Measurements from ENCODE around the gene OCSTAMP. TPM values are rescaled to one million over a fixed set of nuclear protein-coding genes. Genes with fewer than 3 reads are reported as not detected.

The OCSTAMP gene
- polyA plus RNA-seq, 1 donor, result not detected

DNA sequence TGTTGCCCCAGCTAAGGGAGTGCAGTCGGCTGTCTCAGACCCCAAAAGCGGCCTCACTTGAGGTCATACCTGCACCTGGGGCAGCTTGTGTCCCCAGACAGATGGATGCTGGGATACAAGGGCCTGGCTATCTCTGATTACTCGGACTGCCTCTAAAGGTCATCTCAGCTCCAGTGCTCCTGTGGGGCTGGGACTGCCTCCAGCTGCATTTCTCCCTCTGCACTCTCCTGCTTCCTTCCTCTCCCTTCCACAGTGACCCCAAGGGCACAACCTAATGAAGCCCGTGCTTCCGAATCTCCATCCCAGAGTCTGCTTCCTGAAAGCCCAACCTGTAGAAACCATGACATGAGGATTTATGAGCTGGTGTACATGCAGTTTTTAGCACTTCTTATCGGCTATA, 22.8 kb upstream of the OCSTAMP start:
- Histone ChIP-seq H3K4me1 (ENCODE audit: control insufficient read depth, insufficient read depth, low read length) (no peaks in the 10 kb centered on the region), H3K27me3 (ENCODE audit: control insufficient read depth, insufficient read depth, low read length) (no peaks in the 10 kb centered on the region), H3K36me3 (ENCODE audit: control insufficient read depth, insufficient read depth, low read length) (no peaks in the 10 kb centered on the region), H3K9me3 (ENCODE audit: control insufficient read depth, low read depth, low read length) (no peaks in the 10 kb centered on the region), H3K27ac (ENCODE audit: low read length) (no peak overlapping the region), H3K4me3 (ENCODE audit: low read length) (no peak overlapping the region)
- 60% methylated on average over 2 of the region's 6 CpGs for WGBS (ENCODE audit: insufficient coverage, low lambda C conversion rate)
- no peak for DNase-seq

- H3K27ac ChIP-seq (ENCODE audit: low read length), result no peak overlapping the region
- H3K9me3 ChIP-seq (ENCODE audit: control insufficient read depth, low read depth, low read length), result no peaks in the 10 kb centered on the region
- 100% methylated on average over 1 of the region's 3 CpGs for WGBS (ENCODE audit: insufficient coverage, low lambda C conversion rate)
- no peak overlapping the region for H3K4me3 ChIP-seq (ENCODE audit: low read length)
- H3K27me3 ChIP-seq (ENCODE audit: control insufficient read depth, insufficient read depth, low read length), result no peaks in the 10 kb centered on the region
- no peaks in the 10 kb centered on the region for H3K4me1 ChIP-seq (ENCODE audit: control insufficient read depth, insufficient read depth, low read length)
- H3K36me3 ChIP-seq (ENCODE audit: control insufficient read depth, insufficient read depth, low read length), result no peaks in the 10 kb centered on the region
- no peak for DNase-seq
Observed at GRCh38 chr20:46572790-46573189, 22.3 kb upstream of the OCSTAMP start.

DNA sequence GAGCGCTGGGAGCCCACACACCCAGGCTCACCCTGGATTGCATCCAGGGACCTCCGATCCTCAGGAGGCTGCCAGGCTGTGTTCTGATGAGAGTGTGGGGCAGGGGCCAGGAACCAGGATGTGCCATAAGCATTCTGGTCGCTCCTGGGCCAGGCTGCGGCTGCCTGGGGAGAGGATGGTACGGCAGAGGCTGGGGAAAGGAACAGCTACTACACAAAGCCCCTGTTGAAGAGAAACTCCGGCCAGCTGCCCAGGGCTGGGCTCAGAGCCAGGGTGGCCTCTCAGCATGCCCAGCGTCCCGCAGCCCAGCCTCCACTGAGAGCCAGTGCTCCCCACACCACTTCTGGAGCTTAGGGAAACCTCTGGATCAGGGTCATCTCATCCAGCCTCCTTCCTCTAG, 21.7 kb upstream of the OCSTAMP start:
- no peak for DNase-seq
- H3K4me1 ChIP-seq (ENCODE audit: control insufficient read depth, insufficient read depth, low read length), result no peaks in the 10 kb centered on the region
- H3K9me3 ChIP-seq (ENCODE audit: control insufficient read depth, low read depth, low read length), result no peaks in the 10 kb centered on the region
- no peak overlapping the region for H3K4me3 ChIP-seq (ENCODE audit: low read length)
- WGBS (ENCODE audit: insufficient coverage, low lambda C conversion rate), result no CpG with 5 or more reads among the region's 8 CpGs
- no peaks in the 10 kb centered on the region for H3K27me3 ChIP-seq (ENCODE audit: control insufficient read depth, insufficient read depth, low read length)
- H3K27ac ChIP-seq (ENCODE audit: low read length), result no peak overlapping the region
- H3K36me3 ChIP-seq (ENCODE audit: control insufficient read depth, insufficient read depth, low read length), result no peaks in the 10 kb centered on the region

DNA sequence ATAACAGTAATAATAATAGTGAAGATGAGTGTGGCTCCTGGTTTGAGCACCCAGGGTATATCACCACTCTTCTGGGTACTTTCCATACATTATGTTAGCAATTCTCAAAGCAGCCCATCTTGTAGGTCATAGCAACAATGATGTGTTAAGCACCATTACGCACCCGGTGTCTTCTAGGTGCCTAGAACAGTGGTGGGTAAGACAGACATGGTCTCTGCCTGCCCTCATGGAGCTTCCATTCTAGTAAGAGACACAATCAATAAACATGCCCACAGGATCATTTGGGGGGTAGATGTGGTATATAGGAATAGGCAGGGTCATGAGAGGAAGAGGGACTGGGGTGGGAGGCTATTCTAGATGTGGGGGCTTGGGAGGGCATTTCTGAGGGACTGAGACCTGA, 21.0 kb upstream of the OCSTAMP start:
- no peak overlapping the region for H3K4me3 ChIP-seq (ENCODE audit: low read length)
- WGBS (ENCODE audit: insufficient coverage, low lambda C conversion rate), result no CpG with 5 or more reads among the region's 2 CpGs
- H3K36me3 ChIP-seq (ENCODE audit: control insufficient read depth, insufficient read depth, low read length), result no peaks in the 10 kb centered on the region
- no peak overlapping the region for H3K27ac ChIP-seq (ENCODE audit: low read length)
- H3K9me3 ChIP-seq (ENCODE audit: control insufficient read depth, low read depth, low read length), result no peaks in the 10 kb centered on the region
- no peak for DNase-seq
- H3K4me1 ChIP-seq (ENCODE audit: control insufficient read depth, insufficient read depth, low read length), result no peaks in the 10 kb centered on the region
- no peaks in the 10 kb centered on the region for H3K27me3 ChIP-seq (ENCODE audit: control insufficient read depth, insufficient read depth, low read length)

- no CpG with 5 or more reads among the region's 5 CpGs for WGBS (ENCODE audit: insufficient coverage, low lambda C conversion rate)
- H3K4me3 ChIP-seq (ENCODE audit: low read length), result no peak overlapping the region
- no peaks in the 10 kb centered on the region for H3K27me3 ChIP-seq (ENCODE audit: control insufficient read depth, insufficient read depth, low read length)
- no peaks in the 10 kb centered on the region for H3K9me3 ChIP-seq (ENCODE audit: control insufficient read depth, low read depth, low read length)
- no peaks in the 10 kb centered on the region for H3K4me1 ChIP-seq (ENCODE audit: control insufficient read depth, insufficient read depth, low read length)
- no peak overlapping the region for H3K27ac ChIP-seq (ENCODE audit: low read length)
- no peak for DNase-seq
- H3K36me3 ChIP-seq (ENCODE audit: control insufficient read depth, insufficient read depth, low read length), result no peaks in the 10 kb centered on the region
Observed at GRCh38 chr20:46570956-46571355, 20.5 kb upstream of the OCSTAMP start.

DNA sequence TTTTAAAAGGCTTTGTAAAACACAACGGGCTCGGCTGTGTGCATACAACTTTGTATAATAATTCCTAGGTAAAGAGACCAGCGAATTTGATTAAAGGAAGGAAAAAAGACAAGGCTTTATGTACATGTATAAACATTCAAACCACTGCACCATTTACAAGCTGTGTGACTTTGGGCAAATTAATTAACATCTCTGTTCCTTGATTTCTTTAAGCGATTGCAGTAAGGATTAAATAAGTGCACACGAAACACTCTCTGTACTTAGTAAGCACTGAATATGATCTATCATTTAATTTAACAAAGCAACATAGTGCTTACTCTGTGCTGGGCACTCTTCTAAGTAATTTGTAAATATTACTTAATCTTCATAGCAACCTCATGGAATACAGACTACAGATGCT, 19.5 kb upstream of the OCSTAMP start:
- Histone ChIP-seq H3K9me3 (ENCODE audit: control insufficient read depth, low read depth, low read length) (no peaks in the 10 kb centered on the region), H3K27me3 (ENCODE audit: control insufficient read depth, insufficient read depth, low read length) (no peaks in the 10 kb centered on the region), H3K4me3 (ENCODE audit: low read length) (no peak overlapping the region), H3K36me3 (ENCODE audit: control insufficient read depth, insufficient read depth, low read length) (no peaks in the 10 kb centered on the region), H3K4me1 (ENCODE audit: control insufficient read depth, insufficient read depth, low read length) (no peaks in the 10 kb centered on the region), H3K27ac (ENCODE audit: low read length) (no peak overlapping the region)
- DNase-seq, result no peak
- WGBS (ENCODE audit: insufficient coverage, low lambda C conversion rate), result 100% methylated on average over 3 of the region's 5 CpGs

GRCh38 chr20:46568570-46569129, 18.2 kb upstream of the OCSTAMP start:
- DNase-seq, result peak; percentile 44 to 52
- Histone ChIP-seq H3K27ac (ENCODE audit: low read length) (no peak overlapping the region), H3K36me3 (ENCODE audit: control insufficient read depth, insufficient read depth, low read length) (no peaks in the 10 kb centered on the region), H3K9me3 (ENCODE audit: control insufficient read depth, low read depth, low read length) (no peaks in the 10 kb centered on the region), H3K27me3 (ENCODE audit: control insufficient read depth, insufficient read depth, low read length) (no peaks in the 10 kb centered on the region), H3K4me1 (ENCODE audit: control insufficient read depth, insufficient read depth, low read length) (no peaks in the 10 kb centered on the region), H3K4me3 (ENCODE audit: low read length) (no peak overlapping the region)
- no CpG with 5 or more reads among the region's 10 CpGs for WGBS (ENCODE audit: insufficient coverage, low lambda C conversion rate)

DNA sequence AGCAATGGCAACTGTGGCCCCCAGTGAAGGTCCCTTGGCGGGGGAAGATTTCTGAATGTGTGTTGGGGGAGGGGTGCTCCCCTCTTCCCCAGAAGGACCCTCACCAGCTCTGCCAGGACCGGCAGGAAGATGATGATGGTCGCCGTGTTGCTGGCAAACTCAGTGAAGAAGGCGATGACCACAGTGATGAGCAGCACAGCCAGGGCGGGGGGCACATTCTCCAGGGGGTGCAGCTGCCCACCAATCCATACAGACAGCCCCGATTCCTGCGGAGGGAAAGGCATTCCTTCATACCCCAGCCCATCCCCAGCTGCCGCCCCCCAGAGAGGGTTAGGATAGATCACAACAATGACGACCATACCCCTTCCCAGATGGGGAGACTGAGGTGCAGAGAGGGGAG, 15.7 kb upstream of the OCSTAMP start:
- Histone ChIP-seq H3K4me1 (ENCODE audit: control insufficient read depth, insufficient read depth, low read length) (peaks cover 5% of the 10 kb centered on the region), H3K27ac (ENCODE audit: low read length) (no peak overlapping the region), H3K9me3 (ENCODE audit: control insufficient read depth, low read depth, low read length) (no peaks in the 10 kb centered on the region), H3K36me3 (ENCODE audit: control insufficient read depth, insufficient read depth, low read length) (no peaks in the 10 kb centered on the region), H3K27me3 (ENCODE audit: control insufficient read depth, insufficient read depth, low read length) (no peaks in the 10 kb centered on the region), H3K4me3 (ENCODE audit: low read length) (no peak overlapping the region)
- no peak for DNase-seq
- no CpG with 5 or more reads among the region's 10 CpGs for WGBS (ENCODE audit: insufficient coverage, low lambda C conversion rate)

DNA sequence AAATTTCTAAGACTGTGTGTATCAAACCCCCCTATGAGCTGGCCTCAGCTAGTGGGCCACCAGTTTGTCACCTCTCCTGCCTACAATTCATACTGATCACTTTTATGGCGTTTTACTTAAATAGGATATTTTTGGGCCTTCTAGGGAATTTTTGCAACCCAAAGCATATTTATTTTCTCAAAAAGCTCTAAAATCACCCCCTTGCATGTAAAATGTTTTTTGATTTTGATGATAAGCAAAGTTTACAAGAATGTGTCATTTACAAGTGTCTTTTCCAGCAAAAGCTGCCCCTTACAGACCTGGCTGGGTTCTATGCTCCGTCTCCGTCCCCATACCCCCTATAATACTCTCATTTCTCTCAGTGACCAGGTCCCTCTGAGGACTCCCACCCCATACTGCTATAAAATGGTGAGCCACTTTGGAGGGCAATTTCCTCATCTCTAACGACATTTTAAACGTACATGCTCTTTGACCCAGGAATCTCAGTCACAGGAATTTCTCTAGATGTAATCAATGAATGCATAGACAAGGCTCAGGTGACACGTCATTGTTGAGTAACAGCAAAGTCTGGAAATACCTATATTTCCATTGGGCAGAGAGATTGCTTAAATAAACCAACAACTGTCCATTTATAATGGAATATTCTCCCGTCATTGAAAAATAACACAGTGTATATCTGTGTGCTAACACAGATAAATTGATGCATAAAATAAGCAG, 13.9 kb upstream of the OCSTAMP start:
- DNase-seq, result peak; percentile 54 to 65
- WGBS (ENCODE audit: insufficient coverage, low lambda C conversion rate), result no CpG with 5 or more reads among the region's 7 CpGs
- H3K27ac ChIP-seq (ENCODE audit: low read length), result no peak overlapping the region

DNA sequence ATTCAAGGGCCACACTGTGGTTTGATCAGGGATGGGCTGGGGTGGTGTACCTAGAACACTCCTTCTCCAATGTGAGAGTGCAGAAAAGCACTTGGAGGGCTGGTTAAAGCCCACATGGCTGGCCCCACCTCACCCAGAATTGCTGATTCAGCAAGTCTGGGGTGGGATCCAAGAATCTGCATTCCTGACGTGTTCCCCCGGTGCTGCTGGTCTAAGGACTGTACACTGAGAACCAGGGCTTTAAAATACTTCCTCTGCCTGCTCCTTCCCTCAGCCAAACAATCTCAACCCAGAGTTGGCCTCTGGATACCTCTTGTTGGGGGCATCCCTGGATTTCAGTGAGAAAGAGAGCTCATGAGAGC, 13.4 kb upstream of the OCSTAMP start:
- DNase-seq, result no peak

More for the DNA sequence above, 13.9 kb upstream of the OCSTAMP start:
- no peak overlapping the region for H3K4me3 ChIP-seq (ENCODE audit: low read length)
- H3K27me3 ChIP-seq (ENCODE audit: control insufficient read depth, insufficient read depth, low read length), result no peaks in the 10 kb centered on the region
- H3K9me3 ChIP-seq (ENCODE audit: control insufficient read depth, low read depth, low read length), result no peaks in the 10 kb centered on the region
- peaks cover 5% of the 10 kb centered on the region for H3K4me1 ChIP-seq (ENCODE audit: control insufficient read depth, insufficient read depth, low read length)
- H3K36me3 ChIP-seq (ENCODE audit: control insufficient read depth, insufficient read depth, low read length), result no peaks in the 10 kb centered on the region

More for the DNA sequence above, 13.4 kb upstream of the OCSTAMP start:
- WGBS (ENCODE audit: insufficient coverage, low lambda C conversion rate), result no CpG with 5 or more reads among the region's 2 CpGs
- no peak overlapping the region for H3K27ac ChIP-seq (ENCODE audit: low read length)
- peaks cover 5% of the 10 kb centered on the region for H3K4me1 ChIP-seq (ENCODE audit: control insufficient read depth, insufficient read depth, low read length)
- no peaks in the 10 kb centered on the region for H3K27me3 ChIP-seq (ENCODE audit: control insufficient read depth, insufficient read depth, low read length)
- no peaks in the 10 kb centered on the region for H3K36me3 ChIP-seq (ENCODE audit: control insufficient read depth, insufficient read depth, low read length)
- no peaks in the 10 kb centered on the region for H3K9me3 ChIP-seq (ENCODE audit: control insufficient read depth, low read depth, low read length)
- no peak overlapping the region for H3K4me3 ChIP-seq (ENCODE audit: low read length)

Measured in large intestine (tissue), 3 donors.